Measurements from ENCODE around the gene SLC22A23.

The SLC22A23 gene

DNA sequence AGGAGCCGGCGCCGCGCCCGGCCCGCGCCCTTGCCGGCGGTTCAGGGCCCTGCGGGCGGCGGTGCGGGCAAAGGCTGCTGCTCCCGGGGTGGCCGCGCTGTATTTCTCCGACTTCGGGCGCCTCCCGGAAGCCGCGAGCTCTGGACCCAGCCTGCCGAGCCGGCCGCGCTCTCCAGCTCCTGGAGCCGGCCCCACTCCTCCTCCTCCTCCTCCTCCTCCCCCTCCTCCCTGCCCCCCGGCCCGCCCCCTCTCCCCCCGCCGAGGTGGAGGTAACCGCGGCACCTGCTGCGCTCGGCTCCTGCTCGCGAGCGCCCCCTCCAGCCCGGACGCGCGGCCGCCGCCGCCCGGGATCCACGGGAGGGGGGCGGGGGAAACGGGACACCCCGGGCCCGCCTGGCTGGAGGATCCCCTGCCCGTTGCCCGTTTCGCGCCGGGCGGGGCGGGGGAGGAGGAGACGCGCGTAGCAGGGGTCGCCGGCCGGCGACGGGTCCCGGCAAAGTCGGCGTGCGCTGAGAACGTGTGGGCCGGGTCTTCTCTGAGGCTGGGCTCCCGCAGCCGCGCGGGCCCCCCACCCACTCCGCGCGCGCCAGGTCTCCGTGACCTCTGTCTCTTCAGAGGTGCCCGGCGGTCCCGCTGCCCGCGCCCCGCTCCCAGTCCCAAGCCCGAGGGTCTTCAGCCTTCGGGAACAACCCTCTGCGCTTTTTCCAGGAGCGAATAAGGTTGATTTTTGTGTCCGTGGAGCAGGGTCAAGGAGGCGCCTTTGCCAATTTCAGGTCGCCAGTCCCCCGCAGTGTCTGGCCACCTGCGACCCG is at the start of gene SLC22A23:
SLC22A23 (minus strand) TSS at position 153 of the 812 bp plus-strand sequence. CDS start 491 bp downstream, outside the sequence.
- intact Hi-C loops (cut with DNase I) = loop anchor here (5.0 kb wide), 2 partner anchors 70 to 170 kb away; no protein-coding TSS in a partner anchor
- peak in 40 of 42 donors; percentile 49 to 90 (median 82) for DNase-seq

- intact Hi-C loops (cut with DNase I) = no loop called here
Observed at GRCh38 chr6:3506200-3506599, 49.4 kb upstream of the SLC22A23 start.

DNA sequence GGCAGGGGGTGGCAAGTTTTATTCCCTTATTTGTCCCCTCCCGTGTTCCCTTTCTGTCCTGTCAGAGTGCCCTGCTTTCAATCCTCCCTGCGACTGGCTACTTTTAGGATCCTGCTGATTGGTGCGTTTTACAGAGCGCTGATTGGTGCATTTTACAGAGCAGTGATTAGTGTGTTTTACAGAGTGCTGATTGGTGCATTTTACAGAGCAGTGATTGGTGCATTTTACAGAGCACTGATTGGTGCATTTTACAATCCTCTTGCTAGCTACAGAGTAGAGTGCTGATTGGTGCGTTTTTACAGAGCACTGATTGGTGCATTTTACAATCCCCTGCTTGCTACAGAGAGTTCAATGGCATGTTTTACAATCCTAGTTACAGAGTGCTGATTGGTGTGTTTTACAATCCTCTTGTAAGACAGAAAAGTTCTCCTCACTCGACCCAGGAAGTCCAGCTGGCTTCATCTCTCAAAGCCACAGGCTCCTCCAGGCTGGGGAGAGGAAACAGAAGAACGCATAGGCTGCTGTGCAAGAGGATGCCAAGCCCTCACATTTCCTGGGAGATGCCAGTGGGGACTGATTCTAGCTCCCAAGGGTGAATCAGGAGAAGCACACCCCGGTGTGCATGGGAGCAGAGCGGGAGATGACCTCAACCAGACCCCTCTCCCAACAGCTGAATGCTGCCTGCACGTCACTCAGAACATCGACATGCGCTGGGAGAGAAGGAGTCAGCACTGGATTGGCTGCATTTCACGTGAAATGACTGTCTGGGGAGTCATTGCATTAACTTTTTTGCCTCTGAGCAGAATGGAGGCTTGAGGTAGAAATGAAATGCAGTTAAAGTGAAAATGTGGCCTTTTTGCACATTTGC is 48.3 kb upstream of the SLC22A23 start:
- no peak for DNase-seq
- intact Hi-C loops (cut with DNase I) = no loop called here

More at GRCh38 chr6:3506200-3506599, 49.4 kb upstream of the SLC22A23 start:
- peak in 6 of 42 donors; percentile 17 to 60 (median 28) for DNase-seq

DNA sequence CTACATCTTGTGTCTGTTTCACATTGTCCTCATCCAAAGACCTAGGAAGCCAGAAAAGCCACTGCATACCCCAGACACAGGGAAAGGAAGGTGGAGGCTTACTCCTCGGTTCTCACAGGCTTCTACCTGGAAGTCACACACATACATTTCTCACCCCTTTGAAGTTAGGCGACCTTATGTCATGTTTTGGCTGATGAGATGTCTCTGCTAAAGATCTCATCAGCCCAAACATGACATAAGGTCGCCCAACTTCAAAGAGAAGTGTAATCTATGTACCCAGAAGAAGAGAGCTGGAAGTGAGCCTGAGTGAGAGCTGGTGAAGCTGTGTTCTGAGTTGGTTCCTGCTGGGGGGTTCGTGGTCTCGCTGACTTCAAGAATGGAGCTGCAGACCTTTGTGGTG is 47.5 kb upstream of the SLC22A23 start:
- DNase-seq = no peak
- intact Hi-C loops (cut with DNase I) = no loop called here

DNA sequence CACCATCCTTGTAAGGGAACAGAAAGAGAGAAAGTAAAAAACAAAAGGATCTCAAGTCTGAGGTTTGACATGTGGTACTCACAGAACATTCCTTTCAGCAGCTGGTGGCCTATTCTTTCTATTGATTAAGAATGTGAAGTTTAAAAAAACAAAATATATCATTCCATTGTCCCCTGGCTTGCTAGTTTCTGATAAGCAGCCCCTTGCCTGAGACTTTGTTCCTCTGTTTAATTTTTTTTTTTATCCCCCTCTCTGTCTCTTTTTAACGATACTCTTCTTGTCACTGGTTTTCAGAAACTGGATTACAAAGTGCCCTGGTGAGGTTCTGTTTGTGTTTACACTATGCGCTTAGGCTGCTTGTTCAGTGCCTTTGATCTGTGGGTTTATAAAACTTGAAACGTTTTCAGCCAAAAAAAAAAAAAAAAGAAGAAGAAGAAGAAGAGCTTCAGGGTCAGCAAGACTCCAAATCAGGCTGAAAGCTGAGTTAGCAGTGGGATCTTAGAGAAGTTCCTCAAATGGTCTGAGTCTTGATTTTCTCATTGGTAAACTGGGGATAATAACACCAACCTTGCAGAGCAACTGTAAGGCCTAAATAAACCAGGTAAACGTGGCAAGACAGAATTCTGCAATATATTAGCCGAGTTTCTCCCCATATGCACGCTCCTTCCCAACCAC is 45.1 kb upstream of the SLC22A23 start:
- DNase-seq = no peak
- intact Hi-C loops (cut with DNase I) = no loop called here

DNA sequence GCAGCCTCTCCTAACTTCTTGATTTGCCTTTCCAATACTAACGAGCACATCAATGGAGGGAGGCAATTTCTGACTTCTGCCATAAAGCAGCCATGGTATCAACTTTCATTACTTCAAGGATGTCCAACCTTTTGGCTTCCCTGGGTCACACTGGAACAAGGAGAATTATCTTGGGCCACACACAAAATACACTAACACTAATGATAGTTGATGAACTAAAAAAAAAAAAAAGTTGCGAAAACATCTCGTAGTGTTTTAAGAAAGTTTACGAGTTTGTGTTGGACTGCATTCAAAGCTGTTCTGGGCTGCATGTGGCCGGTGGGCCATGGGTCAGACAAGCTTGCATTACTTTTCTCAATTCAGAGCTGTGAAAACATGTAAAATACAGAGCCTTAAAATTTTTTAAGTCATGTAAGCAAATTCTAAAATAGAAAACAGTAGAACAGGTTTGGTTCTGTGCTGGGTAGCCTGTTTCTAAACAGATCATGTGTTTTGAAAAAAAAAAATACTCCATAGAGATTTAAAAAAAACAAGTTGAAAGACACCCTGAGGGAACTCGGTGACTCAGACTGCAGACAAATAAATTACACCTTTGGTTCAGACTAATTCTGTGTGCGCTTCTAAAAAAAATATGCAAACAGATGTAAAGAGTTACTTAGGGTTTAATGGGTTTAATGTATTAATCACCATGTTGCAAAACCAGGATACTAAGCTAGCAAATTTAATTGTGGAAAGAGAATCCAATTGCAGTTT is 43.6 kb upstream of the SLC22A23 start:
- intact Hi-C loops (cut with DNase I) = no loop called here
- no peak for DNase-seq

DNA sequence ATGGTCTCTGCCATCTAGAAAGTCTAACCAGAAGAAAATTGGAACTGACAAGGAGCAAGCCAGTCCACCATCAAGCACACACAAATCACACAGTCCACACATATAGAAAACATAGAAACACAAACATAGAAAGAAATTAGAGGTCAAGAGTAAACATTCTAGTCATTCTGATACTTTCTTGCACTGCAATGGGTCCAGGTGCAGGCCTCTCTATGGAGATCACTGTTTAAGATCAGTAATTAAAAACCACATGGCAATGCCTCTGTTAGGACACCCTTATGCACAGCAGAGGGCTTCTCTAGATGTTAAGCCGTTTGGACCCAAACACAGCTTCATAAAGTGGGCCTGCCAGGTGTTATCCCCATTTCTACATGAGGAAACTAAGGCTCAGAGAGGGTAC is 42.8 kb upstream of the SLC22A23 start:
- intact Hi-C loops (cut with DNase I) = no loop called here
- no peak for DNase-seq

- intact Hi-C loops (cut with DNase I) = no loop called here
- DNase-seq = no peak
Observed at GRCh38 chr6:3496395-3496794, 39.5 kb upstream of the SLC22A23 start.

GRCh38 chr6:3494391-3495100 is 37.7 kb upstream of the SLC22A23 start:
- intact Hi-C loops (cut with DNase I) = no loop called here
- no peak for DNase-seq

DNA sequence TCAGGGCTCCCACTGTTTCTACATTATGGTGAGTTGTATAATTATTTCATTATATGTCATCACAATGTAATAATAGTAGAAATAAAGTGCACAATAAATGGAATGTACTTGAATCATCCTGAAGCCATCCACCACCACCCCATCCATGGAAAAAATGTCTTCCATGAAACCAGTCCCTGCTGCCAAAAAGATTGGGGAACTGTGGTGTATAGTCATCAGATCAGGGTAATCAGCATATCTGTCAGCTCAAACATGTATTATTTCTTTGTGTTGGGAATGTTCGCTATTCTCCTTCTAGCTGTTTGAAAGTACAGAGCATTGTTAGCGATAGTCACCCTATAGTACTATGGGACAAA is 33.8 kb upstream of the SLC22A23 start:
- intact Hi-C loops (cut with DNase I) = no loop called here

DNA sequence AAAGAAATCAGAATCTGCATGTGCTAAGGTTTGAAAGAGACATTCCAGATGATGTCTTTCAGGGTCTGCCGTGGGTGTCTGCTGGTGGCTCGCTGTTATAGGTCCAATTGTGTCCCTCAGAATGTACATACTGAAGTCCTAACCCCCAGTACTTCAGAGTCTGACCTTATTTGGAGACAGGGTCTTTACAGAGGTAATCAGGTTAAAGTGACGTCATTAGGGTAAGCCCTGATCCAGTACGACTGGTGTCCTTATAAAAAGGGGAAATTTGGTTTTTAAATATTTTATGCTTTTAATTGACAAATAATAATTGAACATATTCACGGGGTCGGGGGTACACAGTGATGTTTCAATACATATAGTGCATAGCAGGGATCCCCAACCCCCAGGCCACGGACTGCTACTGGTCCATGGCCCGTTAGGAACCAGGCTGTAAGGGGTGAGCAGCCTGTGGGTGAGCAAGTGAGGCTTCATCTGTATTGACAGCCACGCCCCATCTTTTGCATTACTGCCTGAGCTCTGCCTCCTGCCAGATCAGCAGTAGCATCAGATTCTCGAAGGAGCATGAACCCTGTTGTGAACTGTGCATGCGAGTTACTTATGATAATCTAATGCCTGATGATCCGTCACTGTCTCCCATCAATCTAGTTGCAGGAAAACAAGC is 33.2 kb upstream of the SLC22A23 start:
- DNase-seq = no peak
- intact Hi-C loops (cut with DNase I) = no loop called here

More for the DNA sequence above, 33.8 kb upstream of the SLC22A23 start:
- no peak for DNase-seq

DNA sequence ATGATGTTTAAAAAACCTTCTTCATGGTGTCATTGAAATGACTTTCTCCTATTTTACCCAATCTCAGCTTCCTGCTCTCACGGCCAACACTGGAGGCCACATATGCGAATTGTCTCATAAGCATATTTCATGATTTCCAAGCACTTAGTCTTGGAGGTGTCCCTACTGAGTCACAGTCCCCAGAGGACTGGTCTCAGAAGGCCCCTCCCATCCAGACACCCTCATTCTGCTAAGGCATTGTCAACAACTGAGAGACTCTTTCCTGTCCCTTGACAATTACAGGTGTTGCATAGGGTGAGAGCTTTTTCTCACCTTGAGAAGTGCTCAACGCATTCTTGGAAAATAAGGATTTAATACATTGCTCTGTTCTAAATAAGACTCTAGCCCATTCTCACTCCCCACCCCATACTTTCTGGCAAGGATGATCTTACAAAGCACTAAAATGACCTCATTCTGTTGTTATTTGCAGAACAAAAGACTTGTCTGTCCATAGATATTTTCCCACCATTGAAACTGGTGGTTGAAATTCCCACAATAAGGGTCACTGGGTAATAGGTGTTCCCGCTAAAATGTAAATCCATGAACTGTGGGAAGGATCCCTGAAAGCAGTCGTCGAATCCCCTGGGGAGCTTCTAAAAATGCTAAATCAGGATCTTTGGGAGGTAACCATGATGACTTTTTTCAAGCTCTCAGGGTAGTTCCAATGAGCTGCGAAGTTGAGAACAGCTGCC is 32.3 kb upstream of the SLC22A23 start:
- no peak for DNase-seq
- intact Hi-C loops (cut with DNase I) = no loop called here

DNA sequence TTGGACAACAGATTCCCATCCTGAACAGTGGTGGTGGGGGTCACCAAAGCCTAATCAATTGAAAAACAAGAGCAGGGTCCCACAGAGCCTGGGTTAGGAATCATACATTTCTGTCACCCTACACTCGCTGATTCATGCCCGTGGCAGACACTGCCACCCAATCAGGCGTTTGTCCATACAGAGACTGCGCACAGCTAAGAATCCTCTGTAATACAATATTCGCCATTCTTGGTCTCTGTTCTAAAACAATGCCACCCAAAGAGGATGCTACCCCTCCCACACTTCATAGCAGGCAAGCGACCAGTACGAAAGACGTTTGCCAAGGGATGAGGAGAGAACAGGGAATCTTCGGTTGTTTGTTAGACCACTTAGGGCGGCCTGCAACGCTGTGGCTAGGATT is 28.1 kb upstream of the SLC22A23 start:
- peak in 27 of 42 donors; percentile 13 to 74 (median 42) for DNase-seq
- intact Hi-C loops (cut with DNase I) = no loop called here

- intact Hi-C loops (cut with DNase I) = no loop called here
- no peak for DNase-seq
Observed at GRCh38 chr6:3484192-3484591, 27.3 kb upstream of the SLC22A23 start.

DNA sequence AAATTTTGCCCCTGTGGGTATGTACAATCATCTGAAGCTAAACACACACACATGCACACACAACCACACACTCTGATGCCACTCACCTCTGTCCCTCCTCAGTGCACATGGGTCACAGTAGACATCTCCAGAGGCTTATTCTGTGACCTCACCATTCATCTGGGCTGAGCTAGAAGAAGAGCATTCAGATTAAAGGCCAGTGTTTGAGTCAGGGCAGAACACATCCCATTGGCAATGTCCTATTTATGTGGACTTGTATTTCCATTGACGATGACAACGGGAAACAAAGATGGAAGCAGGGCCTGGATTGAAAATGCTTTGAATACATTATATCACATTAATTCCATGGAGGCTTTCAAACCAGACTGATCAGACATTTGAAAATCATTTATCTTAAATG is 26.8 kb upstream of the SLC22A23 start:
- intact Hi-C loops (cut with DNase I) = no loop called here
- no peak for DNase-seq

GRCh38 chr6:3482869-3483268 is 26.0 kb upstream of the SLC22A23 start:
- no peak for DNase-seq
- intact Hi-C loops (cut with DNase I) = no loop called here

DNA sequence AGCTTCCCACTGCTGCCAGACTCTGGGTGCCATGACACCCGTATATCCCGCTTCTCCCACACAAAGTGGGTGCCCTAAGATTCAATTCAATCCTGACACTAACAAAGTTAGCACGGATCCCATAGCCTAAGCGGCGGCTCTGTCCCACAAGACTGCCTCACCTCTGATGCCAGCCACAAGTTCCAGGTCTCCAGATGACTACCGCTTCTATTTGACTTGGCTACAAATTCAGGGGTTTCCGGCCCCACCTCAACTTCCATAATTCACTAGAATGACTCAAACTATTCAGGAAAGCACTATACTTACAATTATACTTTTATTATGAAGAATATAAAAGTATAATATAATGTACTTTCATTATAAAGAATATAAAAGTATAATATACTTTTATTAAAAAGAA is 24.8 kb upstream of the SLC22A23 start:
- intact Hi-C loops (cut with DNase I) = no loop called here
- no peak for DNase-seq
